Liver (tissue), 9 donors: Measurements from ENCODE around the gene MRPL37. TPM values are rescaled to one million over a fixed set of nuclear protein-coding genes. Genes with fewer than 3 reads are reported as not detected.

ENCODE experiments used
- DNase-seq: peaks from one replicate; pipeline ENCODE4 v3.0.0-alpha.2; 2017; ENCODE audit warnings: low spot score
- H3K27ac ChIP-seq, 2 donors: one replicate each; pipeline ENCODE4 v1.7.0; 2013; ENCODE audit warnings: inconsistent platforms in 2 of 2, low read length in 2 of 2, control low read depth in 1 of 2, low read depth in 1 of 2, mild to moderate bottlenecking in 1 of 2
- H3K27me3 ChIP-seq, 4 donors: one replicate each; pipeline versions ENCODE4 v1.6.1 to v1.7.0; 2013; ENCODE audit warnings: low read length in 3 of 4, inconsistent platforms in 1 of 4, mild to moderate bottlenecking in 1 of 4, moderate library complexity in 1 of 4; ENCODE audit not compliant: control insufficient read depth in 4 of 4, insufficient read depth in 4 of 4
- H3K36me3 ChIP-seq, 4 donors: one replicate each; pipeline versions ENCODE4 v1.6.1 to v1.7.0; 2013; ENCODE audit warnings: low read length in 3 of 4, mild to moderate bottlenecking in 3 of 4, low read depth in 1 of 4, moderate library complexity in 1 of 4; ENCODE audit not compliant: control insufficient read depth in 4 of 4, insufficient read depth in 3 of 4
- H3K4me1 ChIP-seq, 4 donors: one replicate each; pipeline versions ENCODE4 v1.6.1 to v1.7.0; 2013; ENCODE audit warnings: low read length in 3 of 4, mild to moderate bottlenecking in 3 of 4, moderate library complexity in 1 of 4; ENCODE audit not compliant: control insufficient read depth in 4 of 4, insufficient read depth in 4 of 4
- H3K4me3 ChIP-seq, 3 donors: one replicate each; pipeline versions ENCODE4 v1.6.1 to v1.7.0; 2013; ENCODE audit warnings: low read length in 3 of 3, control low read depth in 1 of 3, low read depth in 1 of 3, mild to moderate bottlenecking in 1 of 3
- H3K9ac ChIP-seq, 2 donors: one replicate each; pipeline ENCODE4 v1.7.0; 2013; ENCODE audit warnings: low read length in 2 of 2, mild to moderate bottlenecking in 2 of 2, moderate library complexity in 2 of 2, control low read depth in 1 of 2, low read depth in 1 of 2
- H3K9me3 ChIP-seq, 4 donors: one replicate each; pipeline versions ENCODE4 v1.6.1 to v1.7.0; 2013; ENCODE audit warnings: low read length in 3 of 4; ENCODE audit not compliant: control insufficient read depth in 4 of 4
- ATF3 ChIP-seq: IDR thresholded peaks from 2 replicates; pipeline ENCODE4 v1.6.1; 2016; ENCODE audit warnings: antibody characterized with exemption
- FOXA2 ChIP-seq: IDR thresholded peaks from 2 replicates; pipeline ENCODE4 v1.6.1; 2016; ENCODE audit warnings: antibody characterized with exemption
- GABPA ChIP-seq, 2 donors: IDR thresholded peaks in 1 of 2; conservative IDR thresholded peaks in 1 of 2; 2 replicates each; pipeline ENCODE4 v1.6.1; 2016; ENCODE audit warnings: antibody characterized with exemption in 2 of 2, mild to moderate bottlenecking in 1 of 2, moderate library complexity in 1 of 2
- HNF4A ChIP-seq, 2 donors: conservative IDR thresholded peaks; 2 replicates each; pipeline ENCODE4 v1.6.1; 2016; ENCODE audit warnings: antibody characterized with exemption in 2 of 2, mild to moderate bottlenecking in 2 of 2
- HNF4G ChIP-seq: IDR thresholded peaks from 2 replicates; pipeline ENCODE4 v1.6.1; 2016; ENCODE audit warnings: antibody characterized with exemption
- JUND ChIP-seq, 2 donors: IDR thresholded peaks; 2 replicates each; pipeline ENCODE4 v1.6.1; 2016; ENCODE audit warnings: antibody characterized with exemption in 2 of 2
- MAX ChIP-seq: IDR thresholded peaks from 2 replicates; pipeline ENCODE4 v1.6.1; 2016; ENCODE audit warnings: antibody characterized with exemption
- NR2F2 ChIP-seq: IDR thresholded peaks from 2 replicates; pipeline ENCODE4 v1.6.1; 2016; ENCODE audit warnings: antibody characterized with exemption
- RAD21 ChIP-seq, 2 donors: IDR thresholded peaks; 2 replicates each; pipeline ENCODE4 v1.6.1; 2016; ENCODE audit warnings: antibody characterized with exemption in 2 of 2, mild to moderate bottlenecking in 2 of 2
- REST ChIP-seq: IDR thresholded peaks from 2 replicates; pipeline ENCODE4 v1.6.1; 2016; ENCODE audit warnings: antibody characterized with exemption, mild to moderate bottlenecking
- RXRA ChIP-seq, 2 donors: IDR thresholded peaks; 2 replicates each; pipeline ENCODE4 v1.6.1; 2017 to 2018; ENCODE audit warnings: antibody characterized with exemption in 2 of 2, mild to moderate bottlenecking in 1 of 2
- SP1 ChIP-seq: IDR thresholded peaks from 2 replicates; pipeline ENCODE4 v1.6.1; 2018; ENCODE audit warnings: antibody characterized with exemption, mild to moderate bottlenecking
- TAF1 ChIP-seq: conservative IDR thresholded peaks from 2 replicates; pipeline ENCODE4 v1.6.1; 2016; ENCODE audit warnings: antibody characterized with exemption, mild to moderate bottlenecking
- WGBS: extraction: QIAGEN DNeasy Blood & Tissue Kit; methylation state at CpG from one replicate; pipeline ENCODE4 v1.1.7; 2013; 5-methylcytosine and 5-hydroxymethylcytosine counted together
- polyA plus RNA-seq, 2 donors: library from polyadenylated mRNA; stranded (reverse) in 1 of 2; unstranded in 1 of 2; fragments of 200-250 nt in 1 of 2; fragments of >200 nt in 1 of 2; fragmentation: Nextera tagmentation in 1 of 2; extraction: Ambion mirVana in 1 of 2; gene quantifications; one replicate each; pipeline versions ENCODE4 v1.2.1 to v1.2.3, GENCODE V29; 2013 to 2015
- total RNA-seq, 2 donors: library from RNA; depleted of rRNA; stranded (reverse); fragments of >200 nt; gene quantifications; one replicate each; pipeline ENCODE4 v1.2.3, GENCODE V29; 2014
- donor health status: healthy.
- donor health status: healthy.
- donor health status: healthy.
- donor health status: healthy.
- donor health status: healthy.

Gene MRPL37
- total and polyA plus RNA-seq, 4 donors: 34.7 to 114 (median 69.2) TPM

- no peak for TF ChIP-seq REST
- TF ChIP-seq HNF4A (conservative IDR thresholded peaks at IDR 0.05): no peak
- no peak for TF ChIP-seq FOXA2
- TF ChIP-seq SP1: no peak
- no peak for TF ChIP-seq HNF4G
- TF ChIP-seq MAX: no peak
- TF ChIP-seq GABPA (IDR thresholded peaks at IDR 0.05 in 1 of 2, conservative IDR thresholded peaks at IDR 0.05 in 1 of 2): no peak
- TF ChIP-seq TAF1: no peak
- no peak for TF ChIP-seq NR2F2
Observed at GRCh38 chr1:54157401-54157800, 42.6 kb upstream of the MRPL37 start (continued).

- WGBS: 86% methylated on average over 3 of the region's 3 CpGs
- H3K27ac ChIP-seq: no peak overlapping the region
- H3K4me1 ChIP-seq: peaks cover 4 to 9% (median 7%) of the 10 kb centered on the region in 4 donors
- H3K4me3 ChIP-seq: no peak overlapping the region
- H3K9ac ChIP-seq: no peak overlapping the region
- H3K9me3 ChIP-seq: no peaks in the 10 kb centered on the region
- TF ChIP-seq RXRA (IDR thresholded peaks at IDR 0.05) (no peak), REST (no peak)
- DNase-seq: no peak
- no peaks in the 10 kb centered on the region for H3K36me3 ChIP-seq
- H3K27me3 ChIP-seq: no peaks in the 10 kb centered on the region
Observed at GRCh38 chr1:54158071-54158470, 41.9 kb upstream of the MRPL37 start.

GRCh38 chr1:54159733-54160316 is 40.1 kb upstream of the MRPL37 start:
- Histone ChIP-seq H3K36me3 (no peaks in the 10 kb centered on the region), H3K4me1 (no peaks in the 10 kb centered on the region), H3K9me3 (no peaks in the 10 kb centered on the region), H3K4me3 (no peak overlapping the region), H3K27ac (no peak overlapping the region), H3K27me3 (no peaks in the 10 kb centered on the region), H3K9ac (no peak overlapping the region)
- 78% methylated on average over 4 of the region's 4 CpGs for WGBS
- no peak for DNase-seq
- no peak for TF ChIP-seq RAD21 (IDR thresholded peaks at IDR 0.05)
- no peak for TF ChIP-seq RXRA (IDR thresholded peaks at IDR 0.05)
- TF ChIP-seq JUND (IDR thresholded peaks at IDR 0.05): no peak
- TF ChIP-seq HNF4A (conservative IDR thresholded peaks at IDR 0.05): no peak
- no peak for TF ChIP-seq GABPA (IDR thresholded peaks at IDR 0.05 in 1 of 2, conservative IDR thresholded peaks at IDR 0.05 in 1 of 2)
- no peak for TF ChIP-seq MAX
- no peak for TF ChIP-seq ATF3
